Measurements from ENCODE around the gene FADS3.

DNA sequence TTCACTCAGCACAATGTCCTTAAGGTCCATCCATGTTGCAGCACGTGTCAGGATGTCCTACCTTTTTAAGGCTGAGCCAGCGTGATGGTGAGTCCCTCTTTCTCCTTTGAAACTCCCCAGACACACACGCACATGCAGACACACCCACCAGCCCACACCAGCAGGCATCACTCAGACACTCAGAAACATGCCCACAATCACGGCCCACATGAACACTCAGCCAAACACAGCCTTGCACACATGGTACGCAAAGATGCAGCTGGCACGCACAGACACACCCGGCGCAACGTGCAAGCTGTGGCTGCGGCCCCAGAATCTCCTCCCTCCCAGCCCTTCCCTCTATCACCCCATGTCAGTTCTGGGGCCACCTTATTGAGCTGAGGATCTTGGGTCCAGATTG is 8.0 kb downstream of the FADS3 start:
- TF ChIP-seq FOXM1 (IDR thresholded peaks at IDR 0.05; ENCODE audit: low read depth) (no peak), FOXM1 (CRISPR knock-in tag; IDR thresholded peaks at IDR 0.05; ENCODE audit: low read depth) (no peak), POU5F1 (IDR thresholded peaks at IDR 0.05; ENCODE audit: borderline replicate concordance, low read depth, low read length, partially characterized antibody) (no peak), FUS (optimal IDR thresholded peaks at IDR 0.05; ENCODE audit: low read depth, low read length) (no peak), POLR2A (conservative IDR thresholded peaks at IDR 0.05) (no peak), NR3C1 (CRISPR knock-in tag; IDR thresholded peaks at IDR 0.05) (no peak)
- TF ChIP-seq, protein P1, sequence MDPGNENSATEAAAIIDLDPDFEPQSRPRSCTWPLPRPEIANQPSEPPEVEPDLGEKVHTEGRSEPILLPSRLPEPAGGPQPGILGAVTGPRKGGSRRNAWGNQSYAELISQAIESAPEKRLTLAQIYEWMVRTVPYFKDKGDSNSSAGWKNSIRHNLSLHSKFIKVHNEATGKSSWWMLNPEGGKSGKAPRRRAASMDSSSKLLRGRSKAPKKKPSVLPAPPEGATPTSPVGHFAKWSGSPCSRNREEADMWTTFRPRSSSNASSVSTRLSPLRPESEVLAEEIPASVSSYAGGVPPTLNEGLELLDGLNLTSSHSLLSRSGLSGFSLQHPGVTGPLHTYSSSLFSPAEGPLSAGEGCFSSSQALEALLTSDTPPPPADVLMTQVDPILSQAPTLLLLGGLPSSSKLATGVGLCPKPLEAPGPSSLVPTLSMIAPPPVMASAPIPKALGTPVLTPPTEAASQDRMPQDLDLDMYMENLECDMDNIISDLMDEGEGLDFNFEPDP (CRISPR knock-in tag; IDR thresholded peaks at IDR 0.05) = no peak
- TF ChIP-seq, protein P2, sequence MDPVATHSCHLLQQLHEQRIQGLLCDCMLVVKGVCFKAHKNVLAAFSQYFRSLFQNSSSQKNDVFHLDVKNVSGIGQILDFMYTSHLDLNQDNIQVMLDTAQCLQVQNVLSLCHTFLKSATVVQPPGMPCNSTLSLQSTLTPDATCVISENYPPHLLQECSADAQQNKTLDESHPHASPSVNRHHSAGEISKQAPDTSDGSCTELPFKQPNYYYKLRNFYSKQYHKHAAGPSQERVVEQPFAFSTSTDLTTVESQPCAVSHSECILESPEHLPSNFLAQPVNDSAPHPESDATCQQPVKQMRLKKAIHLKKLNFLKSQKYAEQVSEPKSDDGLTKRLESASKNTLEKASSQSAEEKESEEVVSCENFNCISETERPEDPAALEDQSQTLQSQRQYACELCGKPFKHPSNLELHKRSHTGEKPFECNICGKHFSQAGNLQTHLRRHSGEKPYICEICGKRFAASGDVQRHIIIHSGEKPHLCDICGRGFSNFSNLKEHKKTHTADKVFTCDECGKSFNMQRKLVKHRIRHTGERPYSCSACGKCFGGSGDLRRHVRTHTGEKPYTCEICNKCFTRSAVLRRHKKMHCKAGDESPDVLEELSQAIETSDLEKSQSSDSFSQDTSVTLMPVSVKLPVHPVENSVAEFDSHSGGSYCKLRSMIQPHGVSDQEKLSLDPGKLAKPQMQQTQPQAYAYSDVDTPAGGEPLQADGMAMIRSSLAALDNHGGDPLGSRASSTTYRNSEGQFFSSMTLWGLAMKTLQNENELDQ (CRISPR knock-in tag; IDR thresholded peaks at IDR 0.05; ENCODE audit: borderline replicate concordance) = no peak
- TF ChIP-seq, protein P3, sequence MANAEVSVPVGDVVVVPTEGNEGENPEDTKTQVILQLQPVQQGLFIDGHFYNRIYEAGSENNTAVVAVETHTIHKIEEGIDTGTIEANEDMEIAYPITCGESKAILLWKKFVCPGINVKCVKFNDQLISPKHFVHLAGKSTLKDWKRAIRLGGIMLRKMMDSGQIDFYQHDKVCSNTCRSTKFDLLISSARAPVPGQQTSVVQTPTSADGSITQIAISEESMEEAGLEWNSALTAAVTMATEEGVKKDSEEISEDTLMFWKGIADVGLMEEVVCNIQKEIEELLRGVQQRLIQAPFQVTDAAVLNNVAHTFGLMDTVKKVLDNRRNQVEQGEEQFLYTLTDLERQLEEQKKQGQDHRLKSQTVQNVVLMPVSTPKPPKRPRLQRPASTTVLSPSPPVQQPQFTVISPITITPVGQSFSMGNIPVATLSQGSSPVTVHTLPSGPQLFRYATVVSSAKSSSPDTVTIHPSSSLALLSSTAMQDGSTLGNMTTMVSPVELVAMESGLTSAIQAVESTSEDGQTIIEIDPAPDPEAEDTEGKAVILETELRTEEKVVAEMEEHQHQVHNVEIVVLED (CRISPR knock-in tag; IDR thresholded peaks at IDR 0.05) = no peak
- TF ChIP-seq, protein P4, sequence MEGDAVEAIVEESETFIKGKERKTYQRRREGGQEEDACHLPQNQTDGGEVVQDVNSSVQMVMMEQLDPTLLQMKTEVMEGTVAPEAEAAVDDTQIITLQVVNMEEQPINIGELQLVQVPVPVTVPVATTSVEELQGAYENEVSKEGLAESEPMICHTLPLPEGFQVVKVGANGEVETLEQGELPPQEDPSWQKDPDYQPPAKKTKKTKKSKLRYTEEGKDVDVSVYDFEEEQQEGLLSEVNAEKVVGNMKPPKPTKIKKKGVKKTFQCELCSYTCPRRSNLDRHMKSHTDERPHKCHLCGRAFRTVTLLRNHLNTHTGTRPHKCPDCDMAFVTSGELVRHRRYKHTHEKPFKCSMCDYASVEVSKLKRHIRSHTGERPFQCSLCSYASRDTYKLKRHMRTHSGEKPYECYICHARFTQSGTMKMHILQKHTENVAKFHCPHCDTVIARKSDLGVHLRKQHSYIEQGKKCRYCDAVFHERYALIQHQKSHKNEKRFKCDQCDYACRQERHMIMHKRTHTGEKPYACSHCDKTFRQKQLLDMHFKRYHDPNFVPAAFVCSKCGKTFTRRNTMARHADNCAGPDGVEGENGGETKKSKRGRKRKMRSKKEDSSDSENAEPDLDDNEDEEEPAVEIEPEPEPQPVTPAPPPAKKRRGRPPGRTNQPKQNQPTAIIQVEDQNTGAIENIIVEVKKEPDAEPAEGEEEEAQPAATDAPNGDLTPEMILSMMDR (IDR thresholded peaks at IDR 0.05 in 2 of 3, conservative IDR thresholded peaks at IDR 0.05 in 1 of 3; ENCODE audit: insufficient read depth in 2 of 3, low read depth in 1 of 3, low read length in 3 of 3) = no peak

All from K562 (cell line).